HG02870 (cell line): Measurements from ENCODE around the gene HAUS6.
"Not testable (repeated sequence)": the region's sequence is repeated elsewhere in the genome, so short reads cannot be mapped to it uniquely, and the experiment has no call there.

Experiments
- ATAC-seq: cut with Tn5 transposase; IDR thresholded peaks from one replicate; pipeline ENCODE4 v1.9.1; 2021; ENCODE audit warnings: mild to moderate bottlenecking, moderate library complexity; ENCODE audit not compliant: unreplicated experiment

Gene HAUS6

GRCh38 chr9:19119246-19119645 is 16.5 kb upstream of the HAUS6 start:
- ATAC-seq, result no peak

DNA sequence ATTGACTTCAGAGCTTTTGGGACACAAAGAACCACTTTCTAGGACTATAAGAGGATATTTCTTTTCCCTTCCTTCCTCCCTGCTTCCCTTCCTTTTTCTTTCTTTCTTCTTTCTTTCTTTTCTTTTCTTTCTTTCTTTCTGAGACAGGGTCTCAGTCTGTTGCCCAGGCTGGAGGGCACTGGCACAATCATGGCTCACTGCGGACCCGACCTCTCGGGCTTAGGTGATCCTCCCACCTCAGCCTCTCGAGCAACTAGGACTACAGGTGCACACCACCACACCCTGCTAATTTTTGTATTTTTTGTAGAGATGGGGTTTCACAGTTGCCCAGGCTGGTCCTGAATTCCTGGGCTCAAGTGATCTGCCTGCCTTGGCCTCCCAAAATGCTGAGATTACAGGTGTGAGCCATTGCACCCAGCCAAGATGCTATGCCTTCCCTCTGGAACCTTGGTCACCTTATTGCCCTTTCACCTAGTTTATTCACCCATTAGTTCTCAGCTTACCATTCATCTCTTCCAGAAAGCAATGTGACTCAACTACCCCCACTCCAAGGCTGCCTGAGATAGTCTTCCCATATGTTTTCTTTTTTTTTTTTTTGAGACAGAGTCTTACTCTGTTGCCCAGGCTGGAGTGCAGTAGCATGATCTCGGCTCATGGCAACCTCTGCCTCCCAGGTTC is 14.5 kb upstream of the HAUS6 start:
- no peak for ATAC-seq

DNA sequence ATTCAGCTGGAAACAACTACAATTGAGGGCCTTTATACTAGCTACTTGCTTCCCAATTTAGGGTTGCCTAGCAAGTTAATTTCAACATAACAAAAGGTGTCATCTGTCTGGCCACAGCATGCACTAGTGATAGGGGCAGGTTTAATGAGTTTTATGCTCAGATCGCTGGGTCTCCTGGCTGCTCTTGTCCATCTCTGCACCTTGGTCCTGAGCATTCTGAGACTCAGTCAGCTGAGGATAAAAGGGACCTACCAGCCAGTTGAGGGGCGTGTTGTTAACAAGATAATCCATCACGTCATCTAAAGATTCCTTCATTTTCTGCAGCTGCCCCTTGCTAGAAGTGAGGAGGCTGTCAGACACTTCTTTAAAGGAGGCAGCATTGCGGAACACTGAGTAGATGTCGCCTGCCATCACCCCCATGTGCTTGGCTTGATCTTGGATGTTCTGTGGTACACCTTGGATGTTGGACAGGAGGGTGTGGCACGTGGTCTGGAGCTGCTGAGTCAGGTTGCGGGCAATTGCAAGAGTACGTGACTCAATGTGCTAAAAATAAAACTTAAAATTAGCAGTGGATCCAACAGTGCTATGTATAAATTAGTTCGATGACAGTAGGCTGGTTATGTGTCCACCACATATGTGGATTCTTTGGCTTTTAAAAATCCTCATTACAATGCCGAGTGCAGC is 13.5 kb upstream of the HAUS6 start:
- ATAC-seq, result no peak

DNA sequence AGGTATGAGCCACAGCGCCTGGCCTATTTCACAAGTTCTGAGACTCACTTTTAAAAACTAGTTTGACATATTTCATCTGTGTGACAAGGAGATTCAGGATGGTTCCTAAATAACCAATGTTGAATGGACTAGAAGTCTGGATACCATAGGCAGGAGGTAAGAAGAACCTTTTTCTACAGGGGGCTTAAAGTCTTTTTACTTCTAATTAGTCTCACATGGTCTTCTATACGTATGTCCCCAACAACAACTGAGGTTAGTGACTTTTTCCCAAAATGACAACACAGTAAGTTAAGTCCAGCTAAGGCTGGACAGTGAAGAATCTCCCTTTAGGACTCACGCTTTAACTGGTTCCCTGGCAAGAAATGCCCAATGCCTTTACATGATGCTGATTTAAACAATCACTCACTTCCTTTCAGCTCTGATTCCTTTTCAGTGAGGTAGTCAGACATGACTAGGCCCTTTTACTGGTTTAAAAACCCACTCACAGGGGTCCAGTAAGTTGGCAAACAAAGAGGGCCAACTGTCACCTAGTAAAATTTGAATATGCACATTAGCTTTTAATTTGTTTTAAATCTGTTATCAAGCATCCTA is 12.1 kb upstream of the HAUS6 start:
- no peak for ATAC-seq

DNA sequence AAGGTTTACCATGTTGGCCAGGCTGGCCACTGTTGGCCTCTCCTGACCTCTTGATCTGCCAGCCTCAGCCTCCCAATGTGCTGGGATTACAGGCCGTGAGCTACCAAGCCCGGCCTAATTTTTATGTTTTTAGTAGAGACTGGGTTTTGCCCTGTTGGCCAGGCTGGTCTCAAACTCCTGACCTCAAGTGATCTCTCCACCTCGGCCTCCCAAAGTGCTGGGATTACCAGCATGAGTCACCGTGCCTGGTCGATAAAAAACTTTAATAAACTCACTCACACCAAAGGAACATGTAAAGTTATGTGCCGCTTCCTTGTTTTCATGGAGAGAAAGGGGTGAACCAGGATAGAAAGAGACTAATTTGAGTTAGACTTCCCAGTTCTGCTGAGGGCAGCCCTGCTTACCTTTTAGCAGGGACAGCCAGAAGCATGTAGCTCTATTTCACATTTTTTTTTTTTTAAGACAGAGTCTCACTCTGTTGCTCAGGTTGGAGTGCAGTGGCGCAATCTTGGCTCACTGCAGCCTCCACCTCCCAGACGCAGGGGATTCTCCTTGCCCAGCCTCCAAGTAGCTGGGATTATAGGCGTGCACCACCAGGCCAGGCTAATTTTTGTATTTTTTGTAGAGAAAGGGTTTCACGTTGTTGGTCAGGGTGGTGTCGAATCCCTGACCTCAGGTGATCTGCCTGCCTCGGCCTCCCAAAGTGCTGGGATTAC is 11.4 kb upstream of the HAUS6 start:
- no peak for ATAC-seq

GRCh38 chr9:19113064-19113611 is 10.4 kb upstream of the HAUS6 start:
- ATAC-seq, result not testable (repeated sequence)

GRCh38 chr9:19108038-19108437 is 5.3 kb upstream of the HAUS6 start:
- ATAC-seq, result no peak

GRCh38 chr9:19104515-19105282 is 2.0 kb upstream of the HAUS6 start:
- no peak for ATAC-seq

DNA sequence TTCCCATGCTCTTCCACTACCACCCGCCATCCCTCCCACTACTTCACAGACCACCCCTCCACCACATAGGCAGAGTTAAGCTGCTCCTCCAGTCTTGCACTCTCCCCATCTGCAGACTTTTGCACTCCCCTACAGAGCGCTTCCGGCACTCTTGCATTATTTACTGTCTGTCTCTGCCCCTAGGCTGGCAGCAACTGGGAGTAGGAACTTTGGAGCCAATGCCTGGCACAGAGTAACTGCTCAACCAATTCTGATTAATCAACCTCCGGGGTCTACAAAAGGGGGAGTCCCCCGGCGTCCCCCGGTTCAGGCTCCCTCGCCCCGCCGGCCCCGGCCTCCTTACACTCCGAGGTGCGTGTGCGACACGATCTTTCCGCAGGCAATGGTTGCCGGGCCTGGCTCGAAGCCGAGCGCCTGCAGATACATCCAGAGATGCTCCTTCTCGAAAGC is 498 bp downstream of the HAUS6 start:
- ATAC-seq, result peak; percentile 30

DNA sequence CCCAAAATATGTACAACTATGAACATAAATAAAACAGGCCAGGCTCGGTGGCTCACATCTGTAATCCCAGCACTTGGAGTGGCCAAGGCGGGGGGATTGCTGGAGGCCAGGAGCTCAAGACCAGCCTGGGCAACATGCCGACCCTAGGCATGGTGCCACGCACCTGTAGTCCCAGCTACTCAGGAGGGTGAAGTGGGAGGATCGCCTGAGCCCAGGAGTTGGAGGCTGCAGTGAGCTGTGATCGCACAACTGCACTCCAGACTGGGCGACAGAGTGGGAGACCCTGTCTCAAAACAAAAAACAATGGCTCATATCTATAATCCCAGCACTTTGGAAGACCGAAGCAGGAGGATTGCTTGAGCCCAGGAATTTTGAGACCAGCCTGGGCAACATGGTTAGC is 1.5 kb downstream of the HAUS6 start:
- ATAC-seq, result no peak

GRCh38 chr9:19097431-19097830 is 5.3 kb downstream of the HAUS6 start:
- not testable (repeated sequence) for ATAC-seq

DNA sequence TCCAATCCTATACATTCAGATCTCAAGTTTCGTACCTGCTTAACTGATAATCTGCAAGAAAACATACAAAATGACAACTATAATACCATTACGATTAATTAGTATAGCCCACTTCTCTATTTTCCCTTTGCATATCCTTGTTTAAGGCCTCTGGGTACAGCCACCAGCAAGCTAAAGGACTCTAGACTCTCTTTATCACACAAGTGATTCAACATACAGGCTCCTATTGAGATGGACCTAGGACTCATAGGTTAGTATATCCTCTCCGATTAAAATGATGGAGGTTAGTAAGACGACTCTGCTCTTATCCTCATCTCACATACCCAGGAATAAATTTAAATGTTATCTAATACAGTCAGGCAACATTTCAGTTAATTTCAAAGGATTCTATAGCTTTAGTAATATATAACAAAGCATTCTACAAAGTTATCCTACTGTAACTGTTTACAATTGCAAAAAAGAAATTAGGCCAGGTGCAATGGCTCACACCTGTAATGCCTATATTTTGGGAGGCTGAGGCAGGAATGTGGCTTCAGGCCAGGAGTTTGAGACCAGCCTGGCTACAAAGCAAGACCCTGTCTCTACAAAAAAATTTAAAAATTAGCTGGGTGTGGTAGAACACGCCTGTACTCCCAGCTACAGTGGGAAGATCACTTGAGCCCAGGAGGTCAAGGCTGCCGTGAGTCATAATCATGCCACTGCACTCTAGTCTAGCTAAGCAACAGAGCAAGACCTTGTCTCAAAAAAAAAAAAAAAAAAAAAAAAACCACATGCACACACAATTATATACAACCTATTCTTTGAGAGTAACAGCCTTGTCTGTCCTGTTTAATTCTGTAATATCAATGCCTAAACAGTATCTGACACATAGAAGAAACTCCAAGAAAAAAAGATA is 15.4 kb downstream of the HAUS6 start:
- ATAC-seq, result no peak

DNA sequence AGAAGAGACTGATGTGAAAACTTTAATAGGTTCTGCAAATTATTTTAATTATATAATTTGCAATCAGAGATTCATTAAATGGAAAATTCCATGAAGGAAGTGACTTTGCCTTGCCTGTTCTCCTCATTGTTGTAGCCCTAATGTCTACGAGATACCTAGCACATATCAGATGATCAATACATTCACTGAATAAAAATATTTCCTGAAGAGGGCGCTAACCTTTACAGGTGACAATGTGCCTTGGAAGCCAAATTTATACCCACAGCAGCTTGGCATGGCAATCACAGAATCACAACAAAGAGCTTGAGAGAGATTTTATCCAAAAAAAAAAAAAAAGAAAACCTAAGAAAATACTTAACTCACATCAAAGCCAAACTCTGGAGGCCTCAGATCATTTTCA is 17.4 kb downstream of the HAUS6 start:
- ATAC-seq, result no peak

DNA sequence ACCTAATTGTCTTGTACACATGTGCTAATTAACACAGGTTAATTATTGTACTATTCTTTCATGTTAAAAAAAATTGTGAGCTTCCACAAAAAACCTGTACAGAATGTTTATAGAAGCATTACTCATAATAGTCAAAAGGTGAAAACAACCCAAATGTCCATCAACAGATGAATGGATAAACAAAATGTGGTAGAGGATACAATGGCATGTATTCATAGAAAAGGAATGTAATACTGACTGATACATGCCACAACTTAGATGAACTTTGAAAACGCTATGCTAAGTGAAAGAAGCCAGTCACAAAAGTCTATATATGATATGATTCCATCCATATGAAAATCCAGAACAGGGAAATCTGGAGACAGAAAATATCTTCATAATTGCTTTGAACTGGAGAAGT is 27.9 kb downstream of the HAUS6 start:
- no peak for ATAC-seq

DNA sequence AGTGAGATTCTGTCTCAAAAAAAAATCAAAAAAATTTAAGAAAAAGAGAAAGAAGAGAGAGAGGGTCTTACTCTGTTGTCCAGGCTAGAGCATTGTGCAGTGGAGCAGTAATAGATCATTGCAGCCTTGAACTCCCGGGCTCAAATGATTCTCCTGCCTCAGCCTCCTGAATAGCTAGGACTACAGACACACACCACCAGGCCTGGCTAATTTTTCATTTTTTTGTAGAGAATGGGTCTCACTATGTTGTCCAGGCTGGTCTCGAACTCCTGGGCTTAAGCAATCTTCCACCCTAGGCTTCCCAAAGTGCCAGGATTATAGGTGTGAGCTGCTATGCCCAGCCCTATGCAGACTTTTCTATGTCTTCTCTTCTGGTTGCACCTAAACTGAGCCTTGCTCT is 28.5 kb downstream of the HAUS6 start:
- ATAC-seq, result no peak

DNA sequence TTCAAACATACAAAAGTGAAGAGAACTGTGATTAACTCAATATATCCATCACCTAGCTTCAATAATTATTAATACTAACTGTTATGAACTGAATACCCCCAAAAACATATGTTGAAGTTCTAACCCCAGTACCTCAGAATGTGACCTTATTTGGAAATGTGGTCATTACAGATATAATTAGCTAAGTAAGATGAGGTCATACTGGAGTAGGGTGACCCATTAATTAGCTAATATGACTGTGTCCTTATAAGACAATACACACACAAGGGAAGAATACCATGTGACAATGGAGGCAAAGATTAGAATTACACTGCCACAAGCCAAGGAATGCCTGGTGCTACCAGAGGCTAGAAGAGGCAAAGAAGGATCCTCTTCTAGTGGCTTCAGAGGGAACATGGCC is 45.7 kb downstream of the HAUS6 start:
- ATAC-seq, result no peak

DNA sequence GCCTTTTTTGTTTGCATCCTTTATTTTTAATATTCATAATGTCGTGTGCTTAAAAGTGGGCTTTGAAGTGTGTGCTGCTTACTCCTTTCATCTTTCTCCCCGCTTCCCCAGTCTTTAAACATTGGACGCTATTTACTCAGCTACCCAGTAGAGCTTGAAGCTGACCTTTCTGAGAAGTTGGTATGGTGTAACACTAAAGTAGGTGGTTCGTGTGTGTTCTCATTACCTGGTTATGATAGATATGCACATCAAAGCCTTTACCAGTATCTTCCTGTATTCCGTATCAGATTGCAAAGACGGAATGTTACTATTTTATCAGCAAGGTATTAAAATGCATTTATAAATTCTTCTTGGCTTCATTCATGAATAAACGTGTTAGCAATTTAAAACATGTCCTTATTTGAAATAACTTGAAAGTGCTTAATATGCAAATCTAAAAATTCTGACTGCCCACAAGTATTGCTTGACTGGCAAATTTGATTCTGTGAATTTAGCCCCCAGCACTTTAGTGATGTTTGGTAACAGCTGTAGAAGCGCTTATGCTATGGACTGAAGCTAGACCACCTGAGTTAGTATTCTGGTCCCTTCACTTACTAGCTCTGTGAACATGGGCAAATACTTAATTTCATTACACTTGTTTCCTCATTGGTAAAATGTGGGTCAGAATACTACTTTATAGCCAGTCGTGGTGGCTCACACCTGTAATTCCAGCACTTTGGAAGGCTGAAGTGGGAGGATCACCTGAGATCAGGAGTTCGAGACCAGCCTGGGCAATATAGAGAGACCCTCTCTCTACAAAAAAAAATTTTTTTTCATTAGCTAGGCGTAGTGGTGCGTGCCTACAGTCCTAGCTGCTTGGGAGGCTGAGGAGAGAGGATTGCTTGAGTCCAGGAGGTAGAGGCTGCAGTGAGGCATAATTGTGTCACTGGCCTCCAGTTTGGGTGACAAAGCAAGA is 51.8 kb downstream of the HAUS6 start:
- no peak for ATAC-seq

DNA sequence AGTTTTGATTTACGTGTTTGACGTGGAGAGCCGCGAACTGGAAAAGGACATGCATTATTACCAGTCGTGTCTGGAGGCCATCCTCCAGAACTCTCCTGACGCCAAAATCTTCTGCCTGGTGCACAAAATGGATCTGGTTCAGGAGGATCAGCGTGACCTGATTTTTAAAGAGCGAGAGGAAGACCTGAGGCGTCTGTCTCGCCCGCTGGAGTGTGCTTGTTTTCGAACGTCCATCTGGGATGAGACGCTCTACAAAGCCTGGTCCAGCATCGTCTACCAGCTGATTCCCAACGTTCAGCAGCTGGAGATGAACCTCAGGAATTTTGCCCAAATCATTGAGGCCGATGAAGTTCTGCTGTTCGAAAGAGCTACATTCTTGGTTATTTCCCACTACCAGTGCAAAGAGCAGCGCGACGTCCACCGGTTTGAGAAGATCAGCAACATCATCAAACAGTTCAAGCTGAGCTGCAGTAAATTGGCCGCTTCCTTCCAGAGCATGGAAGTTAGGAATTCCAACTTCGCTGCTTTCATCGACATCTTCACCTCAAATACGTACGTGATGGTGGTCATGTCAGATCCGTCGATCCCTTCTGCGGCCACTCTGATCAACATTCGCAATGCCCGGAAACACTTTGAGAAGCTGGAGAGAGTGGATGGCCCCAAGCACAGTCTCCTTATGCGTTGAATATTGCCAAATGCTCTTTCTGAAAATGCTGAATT is 52.6 kb downstream of the HAUS6 start:
- no peak for ATAC-seq
